Measurements from ENCODE around the gene BEND3.

GRCh38 chr6:107161521-107161920, 46.2 kb upstream of the BEND3 start:
- no peak for TF ChIP-seq POLR2AphosphoS5 (IDR thresholded peaks at IDR 0.05)
- no peak for TF ChIP-seq CTCF (IDR thresholded peaks at IDR 0.05; ENCODE audit: poor library complexity, severe bottlenecking)
- TF ChIP-seq EZH2 (IDR thresholded peaks at IDR 0.05; ENCODE audit: borderline replicate concordance, insufficient read depth, low read length, poor library complexity, severe bottlenecking) = no peak
- no peak for TF ChIP-seq RAD21 (conservative IDR thresholded peaks at IDR 0.05)
- TF ChIP-seq MXI1 (conservative IDR thresholded peaks at IDR 0.05; ENCODE audit: poor library complexity, severe bottlenecking) = no peak
- no peak for TF ChIP-seq SMC3 (conservative IDR thresholded peaks at IDR 0.05; ENCODE audit: poor library complexity)
- TF ChIP-seq TAF1 (IDR thresholded peaks at IDR 0.05; ENCODE audit: low read depth) = no peak
- TF ChIP-seq REST (IDR thresholded peaks at IDR 0.05; ENCODE audit: borderline replicate concordance) = no peak
